ENCODE measurements around the gene DLK2. TPM values are rescaled to one million over a fixed set of nuclear protein-coding genes. Genes with fewer than 3 reads are reported as not detected.
"Not testable (repeated sequence)": the region's sequence is repeated elsewhere in the genome, so short reads cannot be mapped to it uniquely, and the experiment has no call there.

The DLK2 gene
- total RNA-seq, 1 experiment from 2014 or later, result 2.4 TPM

- DNase-seq (ENCODE audit: low read depth), result no peak
These were observed 26.4 kb upstream of the DLK2 start for GRCh38 chr6:43481591-43482236.

- peak; percentile 50 for DNase-seq (ENCODE audit: low read depth)
These were observed 25.7 kb upstream of the DLK2 start for GRCh38 chr6:43481075-43481474.

- DNase-seq (ENCODE audit: low read depth), result no peak
These were observed 22.6 kb upstream of the DLK2 start for GRCh38 chr6:43478008-43478372.

GRCh38 chr6:43477235-43478007 is 22.1 kb upstream of the DLK2 start, which contains the start of gene TJAP1:
Gene TJAP1 (plus strand): TSS chr6:43477570. CDS start chr6:43499002, 21,432 bp downstream.
- peak; percentile 76 for DNase-seq (ENCODE audit: low read depth)

- no peak for DNase-seq (ENCODE audit: low read depth)
These were observed 21.4 kb upstream of the DLK2 start for GRCh38 chr6:43476746-43477145.

GRCh38 chr6:43475516-43475915 is 20.2 kb upstream of the DLK2 start:
- no peak for DNase-seq (ENCODE audit: low read depth)

GRCh38 chr6:43472515-43472914 is 17.2 kb upstream of the DLK2 start:
- no peak for DNase-seq (ENCODE audit: low read depth)

- no peak for DNase-seq (ENCODE audit: low read depth)
These were observed 16.1 kb upstream of the DLK2 start for GRCh38 chr6:43471399-43471798.

GRCh38 chr6:43469947-43470346 is 14.6 kb upstream of the DLK2 start:
- no peak for DNase-seq (ENCODE audit: low read depth)

GRCh38 chr6:43468748-43469681 is 13.7 kb upstream of the DLK2 start:
- no peak for DNase-seq (ENCODE audit: low read depth)

GRCh38 chr6:43468240-43468639 is 12.9 kb upstream of the DLK2 start:
- no peak for DNase-seq (ENCODE audit: low read depth)

- DNase-seq (ENCODE audit: low read depth), result no peak
These were observed 12.4 kb upstream of the DLK2 start for GRCh38 chr6:43467752-43468151.

- not testable (repeated sequence) for DNase-seq (ENCODE audit: low read depth)
These were observed 11.9 kb upstream of the DLK2 start for GRCh38 chr6:43467265-43467664.

- DNase-seq (ENCODE audit: low read depth), result peak; percentile 28
These were observed 10.6 kb upstream of the DLK2 start for GRCh38 chr6:43465948-43466347.

GRCh38 chr6:43464337-43464736 is 9.0 kb upstream of the DLK2 start:
- DNase-seq (ENCODE audit: low read depth), result no peak

- DNase-seq (ENCODE audit: low read depth), result no peak
These were observed 6.6 kb upstream of the DLK2 start for GRCh38 chr6:43461936-43462335.

GRCh38 chr6:43460032-43460431 is 4.7 kb upstream of the DLK2 start:
- no peak for DNase-seq (ENCODE audit: low read depth)

- no peak for DNase-seq (ENCODE audit: low read depth)
These were observed 4.2 kb upstream of the DLK2 start for GRCh38 chr6:43459535-43459934.

GRCh38 chr6:43458154-43458553 is 2.8 kb upstream of the DLK2 start:
- DNase-seq (ENCODE audit: low read depth), result not testable (repeated sequence)

- DNase-seq (ENCODE audit: low read depth), result no peak
These were observed 2.3 kb upstream of the DLK2 start for GRCh38 chr6:43457643-43458042.

- peak; percentile 81 for DNase-seq (ENCODE audit: low read depth)
These were observed 435 bp downstream of the DLK2 start for GRCh38 chr6:43454696-43455530.

Measured in LHCN-M2 (cell line).